Transverse colon (tissue), 4 donors: ENCODE results near the gene NTHL1. TPM values are rescaled to one million over a fixed set of nuclear protein-coding genes. Genes with fewer than 3 reads are reported as not detected.

Experiments used
- DNase-seq: peaks from one replicate; pipeline ENCODE4 v3.0.0-alpha.2; 2019
- H3K27ac ChIP-seq, 4 donors: fragments of 200-600 bp; sonication (generic); 2 replicates each; pipeline ENCODE4 v1.5.1; 2016 to 2018; ENCODE audit warnings: inconsistent platforms in 4 of 4
- H3K27me3 ChIP-seq: fragments of 200-600 bp; sonication (generic); 2 replicates; pipeline ENCODE4 v1.5.1; 2017; ENCODE audit warnings: inconsistent platforms
- H3K36me3 ChIP-seq, 4 donors: fragments of 200-600 bp; sonication (generic); 2 replicates each; pipeline ENCODE4 v1.5.1; 2017 to 2019; ENCODE audit warnings: inconsistent platforms in 4 of 4
- H3K4me1 ChIP-seq, 4 donors: fragments of 200-600 bp; sonication (generic); 2 replicates each; pipeline ENCODE4 v1.5.1; 2017 to 2020; ENCODE audit warnings: inconsistent platforms in 4 of 4
- H3K4me3 ChIP-seq, 4 donors: fragments of 200-600 bp; sonication (generic); 1 replicate in 1 of 4; 2 replicates in 3 of 4; pipeline versions ENCODE4 v1.5.1 to v1.6.1; 2017 to 2019; ENCODE audit warnings: inconsistent platforms in 4 of 4
- H3K9me3 ChIP-seq, 2 donors: fragments of 200-600 bp; sonication (generic); 2 replicates each; pipeline ENCODE4 v1.5.1; 2017 to 2019; ENCODE audit warnings: inconsistent platforms in 2 of 2
- CTCF ChIP-seq, 5 experiments: fragments of 200-600 bp in 3 of 5; fragments of 450-650 bp in 2 of 5; sonication (generic) in 3 of 5; IDR thresholded peaks; 1 replicate in 2 of 5; 2 replicates in 3 of 5; pipeline ENCODE4 v1.5.1; 2016 to 2017; ENCODE audit warnings: antibody characterized with exemption in 5 of 5, inconsistent platforms in 3 of 5, mild to moderate bottlenecking in 2 of 5, moderate library complexity in 1 of 5
- EP300 ChIP-seq: sonication (generic); formaldehyde crosslinking; IDR thresholded peaks from one replicate; pipeline ENCODE4 v1.6.1; 2017; ENCODE audit warnings: antibody characterized with exemption, low read depth
- POLR2A ChIP-seq: fragments of 450-650 bp; IDR thresholded peaks from one replicate; pipeline ENCODE4 v1.6.1; 2016; ENCODE audit warnings: antibody characterized with exemption, mild to moderate bottlenecking, moderate library complexity
- POLR2AphosphoS5 ChIP-seq, 3 donors: sonication (generic); formaldehyde crosslinking; IDR thresholded peaks; one replicate each; pipeline ENCODE4 v1.6.1; 2016; ENCODE audit warnings: antibody characterized with exemption in 3 of 3
- WGBS, 2 donors: methylation state at CpG; one replicate each; pipeline ENCODE4 v1.1.5; 2018; ENCODE audit warnings: low coverage in 1 of 2; 5-methylcytosine and 5-hydroxymethylcytosine counted together
- in situ Hi-C, 4 donors: fragments of 200-750 bp; cut with MboI; loops; one replicate each; pipeline versions ENCODE4 v1.15.0 to v1.15.1; 2017; ENCODE audit warnings: low sequenced_read_pairs in 3 of 4, low pct_ligation_motif_present in 1 of 4, low pct_unique_long_range_greater_than_20kb in 1 of 4
- intact Hi-C: fragments of 100-400 bp; cut with DNase I; formaldehyde crosslinking; loops from one replicate; pipeline ENCODE4 v1.15.1; 2023; ENCODE audit warnings: low total_unique reads
- total RNA-seq, 4 donors: library from RNA; depleted of rRNA; stranded (reverse); fragments of >200 nt; gene quantifications; one replicate each; pipeline ENCODE4 v1.1.0, GENCODE V29; 2016

The NTHL1 gene
- total RNA-seq, 4 donors from 2014 or later, result 12.7 to 32.9 (median 23.2) TPM

- no peak for TF ChIP-seq CTCF (IDR thresholded peaks at IDR 0.05)
- TF ChIP-seq POLR2A, result no peak
- no peak for TF ChIP-seq EP300
- TF ChIP-seq POLR2AphosphoS5 (IDR thresholded peaks at IDR 0.05), result no peak
- H3K4me1 ChIP-seq, result peaks cover 0 to 18% (median 9%) of the 10 kb centered on the region in 4 donors
- 94 to 100% methylated on average over 1 to 19 of the region's 23 CpGs for WGBS, 2 donors
- no peaks in the 10 kb centered on the region for H3K27me3 ChIP-seq
- peaks cover 0 to 11% (median 4%) of the 10 kb centered on the region in 4 donors for H3K36me3 ChIP-seq
- in situ Hi-C loops (no loop called here), intact Hi-C loops (no loop called here)
- H3K27ac ChIP-seq, result no peak overlapping the region
- no peaks in the 10 kb centered on the region for H3K9me3 ChIP-seq
- DNase-seq, result no peak
- H3K4me3 ChIP-seq, result no peak overlapping the region
Measured at GRCh38 chr16:2078691-2079090, 31.1 kb upstream of the NTHL1 start.

GRCh38 chr16:2078096-2078495 lies 30.5 kb upstream of the NTHL1 start:
- Histone ChIP-seq H3K27me3 (no peaks in the 10 kb centered on the region), H3K36me3 (peaks cover 0 to 17% (median 4%) of the 10 kb centered on the region in 4 donors), H3K4me1 (peaks cover 0 to 14% (median 9%) of the 10 kb centered on the region in 4 donors), H3K4me3 (no peak overlapping the region), H3K27ac (no peak overlapping the region), H3K9me3 (no peaks in the 10 kb centered on the region)
- DNase-seq, result no peak
- intact Hi-C loops (no loop called here), in situ Hi-C loops (no loop called here)
- 100% methylated on average over 2 of the region's 7 CpGs; no CpG with 5 or more reads in 1 of the 2 donors for WGBS, 2 donors
- TF ChIP-seq CTCF (IDR thresholded peaks at IDR 0.05), result no peak
- TF ChIP-seq POLR2A, result no peak
- no peak for TF ChIP-seq POLR2AphosphoS5 (IDR thresholded peaks at IDR 0.05)
- TF ChIP-seq EP300, result no peak

- Histone ChIP-seq H3K4me1 (peaks cover 0 to 10% (median 5%) of the 10 kb centered on the region in 4 donors), H3K27me3 (no peaks in the 10 kb centered on the region), H3K4me3 (no peak overlapping the region), H3K9me3 (no peaks in the 10 kb centered on the region), H3K36me3 (peaks cover 0 to 21% (median 4%) of the 10 kb centered on the region in 4 donors), H3K27ac (no peak overlapping the region)
- TF ChIP-seq POLR2A, result no peak
- TF ChIP-seq POLR2AphosphoS5 (IDR thresholded peaks at IDR 0.05), result no peak
- no peak for TF ChIP-seq EP300
- in situ Hi-C loops (no loop called here), intact Hi-C loops (no loop called here)
- DNase-seq, result no peak
- WGBS, 2 donors, result 96% methylated on average over 21 of the region's 21 CpGs; no CpG with 5 or more reads in 1 of the 2 donors
Measured at GRCh38 chr16:2077696-2078095, 30.1 kb upstream of the NTHL1 start.

- H3K4me3 ChIP-seq, result no peak overlapping the region
- TF ChIP-seq EP300 (no peak), POLR2A (no peak), CTCF (IDR thresholded peaks at IDR 0.05) (no peak), POLR2AphosphoS5 (IDR thresholded peaks at IDR 0.05) (no peak)
- no peak overlapping the region for H3K27ac ChIP-seq
- no peaks in the 10 kb centered on the region for H3K27me3 ChIP-seq
- in situ Hi-C loops, result no loop called here
- peaks cover 0 to 6% (median 2%) of the 10 kb centered on the region in 4 donors for H3K4me1 ChIP-seq
- no peaks in the 10 kb centered on the region for H3K9me3 ChIP-seq
- intact Hi-C loops, result no loop called here
- DNase-seq, result no peak
- peaks cover 0 to 27% (median 4%) of the 10 kb centered on the region in 4 donors for H3K36me3 ChIP-seq
- 89 to 91% methylated on average over 5 to 17 of the region's 17 CpGs for WGBS, 2 donors
Measured at GRCh38 chr16:2077016-2077415, 29.4 kb upstream of the NTHL1 start.
